Iris pigment epithelial cell (primary cell): Measurements from ENCODE around the gene CGNL1.

Experiments used
- DNase-seq: peaks from one replicate; pipeline ENCODE4 v3.0.0-alpha.2; 2011; ENCODE audit warnings: low read depth

The CGNL1 gene

DNA sequence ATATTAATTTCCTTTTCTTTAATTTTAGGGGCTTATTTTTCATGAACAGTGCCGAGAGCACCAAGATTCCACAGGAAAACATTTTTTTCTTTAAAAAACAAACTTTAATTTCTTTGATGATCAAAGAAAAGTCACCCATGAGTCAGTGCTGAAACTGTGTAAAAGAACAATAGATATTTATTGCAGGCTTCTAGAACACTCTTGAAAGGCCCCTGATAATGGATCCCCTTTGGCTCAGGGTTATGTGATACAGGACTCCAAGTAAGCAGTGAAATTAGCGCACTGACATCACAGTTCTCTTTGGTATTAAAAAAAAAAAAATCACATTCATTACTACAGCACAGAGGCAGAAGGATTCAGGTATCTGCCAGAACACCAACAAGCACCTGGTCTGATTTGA, 149.3 kb downstream of the CGNL1 start:
- DNase-seq: no peak

DNA sequence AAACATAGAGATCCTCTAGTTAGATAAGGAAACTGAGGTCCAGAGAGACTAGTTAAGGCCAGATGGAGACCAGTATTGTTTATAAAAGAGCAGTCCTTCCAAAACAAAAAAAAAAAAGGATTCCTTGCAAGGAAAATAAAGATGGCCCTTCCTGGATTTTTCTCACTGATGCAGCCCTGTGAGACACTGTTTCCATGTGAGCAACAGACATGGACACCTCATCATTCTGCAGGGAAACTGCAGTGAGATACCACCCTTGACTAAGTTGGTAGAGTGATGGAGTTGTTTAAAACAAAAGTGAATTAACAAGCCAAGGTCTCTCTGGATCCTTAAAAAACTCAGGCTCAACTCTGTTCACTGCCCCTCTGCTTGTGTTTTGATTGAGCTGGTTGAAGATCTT, 149.8 kb downstream of the CGNL1 start:
- DNase-seq: no peak

DNA sequence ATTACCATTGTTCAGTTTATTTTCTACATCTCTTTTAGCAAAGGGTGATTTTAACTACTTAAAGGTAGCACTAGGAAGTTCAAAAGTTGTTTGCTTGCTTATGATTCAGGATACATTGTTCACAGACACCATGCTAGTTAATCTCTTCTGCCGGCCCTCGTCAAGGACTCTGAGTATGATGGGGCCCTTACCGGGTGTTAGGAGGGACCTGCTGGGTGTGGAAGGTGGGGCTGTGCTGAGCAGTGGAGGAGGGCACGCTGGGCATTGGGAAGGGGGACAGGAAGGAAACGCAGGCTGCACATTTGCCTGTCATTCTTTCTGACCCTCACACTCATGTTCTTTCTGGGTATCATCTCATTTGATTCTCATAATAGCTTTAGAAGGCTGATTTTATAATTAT, 150.3 kb downstream of the CGNL1 start:
- DNase-seq: no peak

DNA sequence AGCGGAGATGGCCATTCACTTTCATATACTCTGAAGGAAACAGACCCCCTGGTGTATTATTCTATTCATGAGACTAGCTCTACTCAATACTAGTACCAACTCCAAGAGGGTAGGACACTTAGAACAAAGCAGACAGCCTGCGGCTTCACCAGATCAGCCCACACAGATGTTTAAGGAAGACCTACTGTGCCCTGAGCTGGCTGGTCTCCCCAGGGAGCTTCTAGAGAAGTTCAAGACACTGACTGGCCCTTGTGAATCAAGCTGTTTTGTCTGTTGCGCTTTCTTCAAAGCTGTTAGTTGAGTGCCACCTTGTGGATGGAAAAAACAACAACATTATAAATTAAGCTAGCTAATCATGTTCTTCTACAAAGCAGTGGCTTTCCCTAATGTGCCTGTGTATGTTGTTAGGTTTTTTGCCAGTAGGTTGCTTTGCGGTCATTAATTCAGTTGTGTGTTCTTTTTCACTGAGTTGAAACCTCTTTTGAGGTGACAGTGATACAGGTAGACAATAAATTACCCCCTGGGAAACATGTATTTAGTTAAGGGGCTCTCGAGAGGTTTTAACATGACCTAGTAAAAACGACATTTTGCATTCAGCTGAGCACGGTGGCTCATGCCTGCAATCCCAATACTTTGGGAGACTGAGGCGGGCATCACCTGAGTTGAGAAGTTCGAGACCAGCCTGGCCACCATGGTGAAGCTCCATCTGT, 151.2 kb downstream of the CGNL1 start:
- DNase-seq: peak; percentile 88

DNA sequence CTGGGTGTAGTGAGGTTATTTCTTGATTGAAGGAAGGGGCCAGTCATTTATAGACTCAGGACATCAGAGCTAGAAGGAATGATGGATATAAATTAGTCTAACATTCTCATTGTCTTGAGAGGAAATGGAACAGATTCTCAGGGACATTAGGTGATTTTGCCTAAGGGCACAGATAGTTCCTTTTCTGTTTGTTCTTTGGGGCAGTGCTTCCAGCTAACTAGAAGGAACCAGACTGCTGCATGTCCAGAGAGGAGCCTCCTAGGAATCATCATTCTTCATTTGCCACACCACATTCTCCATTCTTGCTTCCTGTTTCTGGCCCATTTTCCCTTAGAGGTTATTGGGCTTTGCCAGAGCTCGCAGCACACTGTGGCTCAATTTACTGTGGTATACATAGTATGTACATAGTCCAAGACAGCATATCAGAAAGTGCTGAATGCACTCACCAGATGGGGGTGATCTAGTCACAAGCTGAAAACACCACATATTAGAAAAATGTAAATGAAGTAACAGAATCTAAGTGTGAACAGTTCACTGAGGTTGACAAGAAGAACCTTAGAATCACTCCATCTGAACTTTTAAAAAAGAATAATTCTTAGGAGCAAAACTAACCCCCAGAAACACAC, 152.7 kb downstream of the CGNL1 start:
- DNase-seq: no peak

DNA sequence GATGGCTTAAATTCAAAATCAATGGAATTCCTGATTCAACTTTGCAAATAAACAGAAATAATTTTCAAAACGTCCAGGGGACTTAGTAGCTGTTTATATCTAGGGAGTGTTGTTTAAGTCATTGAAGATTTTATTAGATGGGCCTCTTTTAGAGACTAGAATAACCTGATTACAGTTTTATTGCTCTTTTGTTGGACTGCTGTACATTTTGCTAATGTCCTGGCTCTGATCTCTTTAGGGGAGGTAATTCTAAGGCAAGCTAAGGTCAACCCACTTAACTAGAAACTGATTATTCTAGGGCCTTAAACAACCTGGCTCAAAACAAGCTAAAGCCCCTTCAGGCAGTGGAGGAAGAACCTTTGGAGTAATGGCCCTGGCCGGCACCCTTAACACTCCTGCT, 153.4 kb downstream of the CGNL1 start:
- no peak for DNase-seq

DNA sequence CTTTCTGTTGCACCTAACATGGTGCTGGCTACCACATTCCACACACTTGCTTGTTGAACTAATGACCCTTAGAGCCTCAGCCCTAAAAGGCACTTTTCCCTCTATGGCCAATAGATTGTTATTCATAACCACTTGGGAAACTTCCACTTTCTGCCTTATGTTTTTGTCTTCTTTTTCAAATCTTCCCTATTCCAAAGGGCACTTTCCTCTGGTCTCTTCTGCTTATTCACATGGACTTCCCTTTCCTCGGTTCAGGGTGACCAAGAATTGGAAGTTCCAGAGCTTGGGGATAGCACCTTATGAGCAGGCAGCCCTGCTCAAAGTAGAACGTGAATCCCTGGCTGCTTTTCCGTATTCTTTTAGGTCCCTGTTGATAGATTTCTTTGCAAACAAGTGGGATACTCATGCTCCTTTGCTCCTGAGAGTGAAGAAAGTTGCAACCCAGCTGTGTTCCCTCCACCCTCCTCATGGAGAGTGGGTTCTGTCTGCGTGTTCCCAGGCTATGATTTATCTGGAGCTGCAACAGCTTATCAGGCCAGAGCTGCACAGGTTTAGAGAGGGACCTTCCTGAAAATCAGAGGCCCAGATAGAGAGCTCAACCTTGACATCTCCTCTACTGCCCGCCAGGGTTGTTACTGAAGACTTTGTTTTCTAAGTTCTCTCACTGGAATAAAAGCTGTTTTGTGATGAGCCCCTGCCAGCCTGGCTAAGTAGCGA, 156.6 kb downstream of the CGNL1 start:
- no peak for DNase-seq

DNA sequence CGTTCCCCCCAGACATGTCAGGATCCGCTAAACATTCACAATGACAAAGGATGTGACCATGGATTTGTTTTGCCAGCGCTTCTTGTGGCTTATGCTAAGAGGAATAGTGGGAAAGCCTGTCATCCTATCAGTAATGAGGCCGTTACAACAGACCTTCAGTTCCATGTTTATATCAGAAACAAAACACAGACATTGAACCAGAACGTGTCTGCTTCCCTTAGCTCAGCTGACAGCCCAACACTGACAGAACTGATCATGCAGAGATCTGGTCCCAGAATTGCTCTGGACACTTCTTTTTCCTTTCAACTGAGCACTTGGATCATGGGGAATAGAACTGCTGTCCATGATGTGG, 157.1 kb downstream of the CGNL1 start:
- no peak for DNase-seq

DNA sequence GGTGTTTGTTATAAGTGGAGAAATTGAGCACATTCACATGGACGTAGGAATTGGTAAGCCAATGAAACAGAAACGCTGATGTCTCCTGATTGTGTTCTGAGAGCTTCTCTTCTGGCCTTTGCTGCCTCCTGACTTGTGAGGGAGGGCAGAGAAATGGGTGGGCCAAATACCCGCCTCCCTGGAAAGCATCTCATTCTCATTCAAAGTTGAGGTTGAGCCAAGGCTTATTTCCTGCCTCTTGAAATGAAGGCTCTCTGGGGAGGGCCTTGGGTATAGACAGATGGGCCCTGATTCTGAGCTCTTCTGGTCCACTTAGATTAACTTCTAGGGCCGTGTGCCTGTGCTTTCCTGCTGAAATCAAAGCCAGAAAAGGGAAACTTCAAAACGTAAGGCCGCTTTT, 158.0 kb downstream of the CGNL1 start:
- no peak for DNase-seq

DNA sequence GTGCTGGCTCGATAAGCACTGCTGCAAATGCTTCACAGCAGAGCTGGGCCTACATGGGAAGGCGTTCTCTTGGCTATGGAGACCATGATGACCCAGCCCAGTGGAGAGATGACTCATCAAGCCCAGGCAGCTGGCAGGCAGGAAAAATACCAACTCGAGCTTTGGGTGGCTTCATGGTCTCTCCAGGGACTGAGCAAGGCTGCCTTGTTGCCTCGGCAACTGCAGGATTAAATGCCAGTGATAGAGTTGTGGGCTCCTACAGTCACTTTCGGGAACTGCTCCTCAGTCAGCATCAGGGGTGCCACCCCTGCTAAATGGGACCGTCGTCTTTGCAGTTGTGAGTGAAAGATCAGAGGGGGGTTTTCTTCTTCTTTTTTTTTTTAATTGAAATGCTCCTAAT, 160.8 kb downstream of the CGNL1 start:
- peak; percentile 51 for DNase-seq

DNA sequence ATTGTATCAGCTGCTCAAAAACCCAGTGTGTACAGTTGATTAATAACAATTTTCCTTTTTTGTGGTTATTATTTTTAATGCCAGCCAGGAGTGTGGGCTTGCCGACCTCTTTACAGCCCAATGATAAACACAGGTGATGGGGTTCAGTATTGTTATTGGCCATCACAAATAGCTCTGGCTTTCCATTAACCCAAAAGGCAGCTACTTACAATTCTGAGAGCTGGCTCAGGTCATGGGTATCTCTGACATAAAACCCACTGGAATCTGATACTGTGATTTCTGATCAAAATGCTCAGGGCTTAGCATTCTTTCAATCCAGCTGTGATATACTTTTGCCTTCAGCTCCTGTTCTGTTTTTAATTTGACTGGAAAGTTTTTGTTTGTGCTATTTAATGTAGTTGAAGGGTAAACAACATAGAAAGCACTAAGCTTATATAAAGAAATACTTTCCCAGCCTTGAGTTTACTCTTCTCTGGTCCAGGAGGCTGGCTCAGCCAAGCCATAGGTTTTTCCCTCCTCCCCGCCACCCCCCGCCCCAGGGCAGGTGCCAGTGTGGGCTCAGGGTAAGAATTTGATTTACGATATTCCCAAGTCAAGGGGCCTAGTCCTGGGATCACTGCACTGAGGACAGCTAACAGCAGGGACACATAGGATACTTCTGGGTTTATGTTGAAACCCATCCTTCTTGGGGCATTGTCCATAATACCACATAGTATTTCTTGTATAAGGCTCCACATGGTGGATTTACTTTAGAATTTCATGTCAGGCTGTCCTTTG, 161.4 kb downstream of the CGNL1 start:
- DNase-seq: no peak

DNA sequence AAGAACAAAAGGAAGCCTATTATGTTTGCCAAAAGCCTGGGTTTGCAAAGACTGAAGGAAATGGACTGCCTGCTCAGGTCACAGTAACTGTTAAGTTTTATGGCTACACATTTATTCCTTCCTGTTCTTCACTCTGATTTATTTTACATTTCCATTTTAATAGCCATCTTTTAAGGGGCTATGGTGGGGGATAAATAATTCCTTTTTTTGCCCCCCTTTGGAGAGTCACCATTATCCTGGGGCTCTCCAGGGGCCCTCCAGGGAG, 161.9 kb downstream of the CGNL1 start:
- DNase-seq: no peak

DNA sequence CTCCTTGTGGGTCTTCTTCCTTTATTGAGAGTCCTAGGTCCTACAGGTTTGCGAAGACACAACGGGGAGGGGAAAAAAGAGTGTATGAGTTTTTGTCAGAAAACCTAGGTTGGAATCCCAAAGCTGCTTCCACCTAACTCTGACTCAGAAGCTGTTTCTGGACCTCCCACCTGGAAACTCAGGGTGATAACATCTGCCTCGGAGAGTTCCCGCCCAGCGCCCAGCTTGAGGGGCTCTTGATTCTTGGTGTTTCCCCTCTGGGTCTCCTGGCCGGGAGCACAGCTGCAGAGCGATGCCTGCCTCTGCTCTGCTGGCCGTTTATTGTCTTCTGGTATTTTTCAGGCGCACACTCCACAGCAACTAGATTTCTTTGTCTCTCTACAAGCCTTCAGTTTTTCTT, 162.5 kb downstream of the CGNL1 start:
- no peak for DNase-seq

DNA sequence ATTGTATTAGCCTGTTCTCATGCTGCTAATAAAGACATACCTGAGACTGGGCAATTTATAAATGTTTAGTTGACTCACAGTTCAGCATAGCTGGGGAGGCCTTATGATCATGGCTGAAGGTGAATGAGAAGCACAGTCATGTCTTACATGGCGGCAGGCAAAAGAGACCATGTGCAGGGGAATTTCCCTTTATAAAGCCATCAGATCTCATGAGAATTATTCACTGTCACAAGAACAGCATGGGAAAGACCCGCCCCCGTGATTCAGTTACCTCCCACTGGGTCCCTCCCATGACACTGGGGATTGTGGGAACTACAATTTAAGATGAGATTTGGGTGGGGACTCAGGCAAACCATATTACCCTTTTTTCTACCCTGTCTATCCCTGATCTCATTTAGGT, 163.9 kb downstream of the CGNL1 start:
- DNase-seq: no peak

DNA sequence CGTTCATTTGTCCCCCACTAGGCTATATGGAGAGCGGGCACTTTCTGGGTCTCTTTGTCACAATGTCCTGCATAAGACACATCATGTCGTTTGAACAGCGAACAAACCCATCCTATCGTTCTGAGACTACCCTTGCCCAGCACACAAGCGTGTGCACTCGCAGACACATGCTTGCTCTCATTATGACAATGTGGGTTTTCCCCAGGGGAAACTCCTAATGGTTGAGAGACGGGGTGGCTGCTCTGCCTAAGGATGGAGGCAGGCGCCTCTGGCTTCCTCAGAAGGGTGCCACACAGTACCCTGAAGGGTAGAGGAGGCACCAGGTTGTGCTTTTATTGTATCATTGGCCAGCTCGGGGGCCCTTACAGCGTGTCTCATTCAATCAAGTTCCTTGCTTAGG, 164.4 kb downstream of the CGNL1 start:
- no peak for DNase-seq

DNA sequence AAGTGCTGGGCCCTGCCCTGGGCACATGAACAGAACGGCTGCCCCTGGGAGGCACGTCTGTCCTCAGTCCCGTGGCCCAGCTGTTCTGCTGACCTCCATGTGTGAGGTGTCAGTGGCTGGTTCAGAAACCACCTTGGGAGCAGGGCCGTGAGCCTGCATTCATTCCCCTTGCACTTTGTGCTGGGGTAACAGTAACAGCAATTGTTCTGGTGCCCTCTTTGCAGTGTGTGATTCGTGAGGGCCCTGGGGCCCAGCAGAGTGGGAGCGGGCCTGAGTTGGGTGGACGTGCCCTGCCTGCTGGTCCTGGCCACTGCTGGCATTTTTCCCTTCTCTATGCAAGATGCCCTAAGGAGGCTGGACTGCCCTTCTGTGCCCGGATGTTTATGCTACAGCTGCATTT, 165.0 kb downstream of the CGNL1 start:
- no peak for DNase-seq

DNA sequence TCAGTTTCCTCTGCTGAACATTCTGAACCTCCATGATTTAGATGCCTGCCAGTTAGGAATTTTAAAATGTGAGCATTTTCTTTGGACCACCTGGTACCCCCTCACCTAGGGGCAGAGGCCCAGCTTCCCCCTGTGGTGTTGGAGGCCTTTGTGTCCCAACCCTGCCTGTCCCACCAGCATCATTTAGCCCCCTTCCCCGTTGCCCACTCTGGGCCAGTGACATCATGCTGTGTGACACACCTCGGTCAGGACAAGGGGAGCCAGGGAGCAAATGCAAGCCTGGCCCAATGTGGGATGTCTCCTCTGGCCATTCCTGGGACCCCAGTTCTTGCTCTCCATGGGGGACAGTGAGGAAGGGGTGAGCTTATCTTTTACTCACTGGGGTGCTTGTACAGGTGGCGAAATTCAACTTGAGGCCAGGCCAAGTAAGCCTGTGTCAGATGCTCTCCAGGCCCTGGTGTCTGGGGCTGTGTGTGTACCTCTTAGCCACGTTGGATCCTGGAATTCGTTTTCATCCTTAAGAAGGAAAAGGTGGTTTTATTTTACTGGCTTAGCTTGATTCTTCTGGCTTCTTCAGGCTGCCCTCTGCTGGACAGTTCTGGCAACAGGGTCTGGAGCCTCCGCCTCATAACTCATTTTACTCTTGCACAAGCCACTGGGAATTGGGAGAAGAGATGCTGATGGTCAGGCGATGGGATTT, 165.7 kb downstream of the CGNL1 start:
- peak; percentile 77 for DNase-seq

DNA sequence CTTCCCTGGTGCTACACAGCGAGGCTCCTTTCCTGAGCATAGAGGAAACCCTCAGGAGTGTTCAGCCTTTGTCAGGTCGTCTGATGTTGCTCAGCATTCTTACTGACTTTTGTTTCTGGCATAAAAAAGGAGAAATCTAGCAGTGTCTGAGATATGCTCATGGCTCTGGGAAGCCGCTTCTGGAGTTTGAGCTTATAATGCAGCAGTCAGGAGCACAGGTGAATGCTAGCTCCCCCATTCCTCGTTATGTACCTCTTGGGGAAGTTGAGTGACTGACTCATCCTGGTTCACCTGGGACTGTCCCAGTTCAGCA, 166.2 kb downstream of the CGNL1 start:
- no peak for DNase-seq

DNA sequence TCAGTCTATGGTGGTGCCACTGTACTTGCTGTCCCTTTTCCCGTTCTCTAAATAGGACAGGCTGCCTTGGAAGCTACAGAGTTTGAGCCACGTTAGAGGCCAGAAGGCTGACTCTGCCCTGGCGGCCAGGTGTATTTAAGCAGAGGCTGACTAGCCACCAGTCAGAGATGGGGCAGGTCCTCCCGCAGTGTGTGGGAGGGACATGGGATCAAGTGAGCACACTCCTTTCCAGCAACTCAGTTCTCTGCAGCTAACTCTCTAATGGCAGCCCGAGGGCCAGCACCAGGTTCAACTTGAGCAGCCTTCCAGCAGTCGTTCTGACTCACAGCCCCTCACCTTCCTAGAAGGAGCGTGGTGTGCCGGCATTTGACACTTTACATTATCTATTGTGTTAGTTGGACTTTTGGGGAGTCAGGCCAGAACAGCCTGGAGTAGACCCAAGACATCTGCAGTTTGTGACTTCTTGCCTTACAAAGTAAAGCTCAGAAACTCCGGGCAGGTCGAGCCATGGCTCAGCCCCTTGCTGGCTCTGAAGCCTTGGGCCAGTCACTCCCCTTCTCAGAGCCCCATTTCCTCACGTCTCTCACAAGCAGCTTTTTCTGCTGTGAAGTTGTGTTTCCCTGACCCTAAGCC, 168.7 kb downstream of the CGNL1 start:
- no peak for DNase-seq

DNA sequence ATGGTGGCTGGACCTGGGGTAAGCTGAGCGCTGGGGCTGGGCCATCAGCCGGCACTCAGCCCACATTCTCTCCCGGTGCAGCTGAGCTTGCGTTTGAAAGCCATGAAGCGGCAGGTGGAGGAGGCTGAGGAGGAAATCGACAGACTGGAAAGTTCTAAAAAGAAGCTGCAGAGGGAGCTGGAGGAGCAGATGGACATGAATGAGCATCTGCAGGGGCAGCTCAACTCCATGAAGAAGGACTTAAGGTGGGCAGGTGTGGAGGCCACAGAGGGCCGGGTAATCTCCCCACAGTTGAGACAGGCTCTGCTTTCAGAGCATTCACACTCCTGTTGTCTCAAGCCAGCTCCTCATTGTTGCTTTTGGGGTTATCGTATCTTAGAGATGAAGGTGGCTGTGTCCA, 169.7 kb downstream of the CGNL1 start:
- DNase-seq: no peak

DNA sequence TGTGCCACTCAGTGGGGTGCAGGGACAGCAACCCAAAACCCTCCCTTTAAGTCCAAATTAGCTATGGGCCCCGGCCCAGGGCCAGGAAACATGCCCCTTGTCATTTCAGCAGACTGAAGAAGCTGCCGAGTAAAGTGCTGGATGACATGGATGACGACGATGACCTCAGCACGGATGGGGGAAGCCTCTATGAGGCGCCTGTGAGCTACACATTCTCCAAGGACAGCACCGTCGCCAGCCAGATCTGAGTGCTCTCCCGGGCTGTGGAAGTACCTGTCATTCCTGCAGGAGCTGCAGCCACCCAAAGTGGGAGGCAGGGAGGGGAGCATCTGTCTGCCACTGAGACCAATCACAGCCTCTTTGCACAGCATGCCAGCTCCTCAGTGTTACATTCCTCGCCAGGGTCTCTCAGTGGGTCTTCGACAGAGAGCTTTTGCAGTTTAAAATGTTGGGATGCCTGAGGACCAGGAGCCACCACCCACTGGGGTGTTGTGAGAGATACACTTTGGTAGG, 171.0 kb downstream of the CGNL1 start:
- DNase-seq: no peak

DNA sequence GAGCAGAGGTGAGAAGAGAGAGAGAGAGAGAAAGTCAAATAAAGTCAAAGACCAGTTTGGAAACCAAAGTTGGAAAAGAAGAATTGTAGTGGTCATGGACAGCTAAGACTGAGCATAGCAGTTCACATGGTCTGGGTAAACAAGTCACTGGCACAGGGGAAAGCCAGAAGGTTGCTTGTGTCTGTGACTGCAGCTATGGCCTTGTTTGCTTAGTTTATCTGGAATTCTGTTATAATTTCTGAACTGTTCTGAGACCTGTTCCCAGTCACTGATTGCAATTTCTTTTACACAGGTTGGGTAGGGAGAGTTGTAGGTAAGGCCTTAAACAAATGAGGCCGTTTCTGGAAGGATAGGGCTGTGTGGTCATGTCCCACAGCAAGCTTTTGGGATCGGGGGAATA, 172.0 kb downstream of the CGNL1 start:
- DNase-seq: no peak
